GM12874 (cell line): ENCODE data around the gene FBXO28.

Experiments
- TF ChIP-seq, protein P1 (sequence below): IDR thresholded peaks from 2 replicates; pipeline ENCODE4 v1.5.1; 2011; ENCODE audit warnings: low read depth, mild to moderate bottlenecking, control low read depth, low read length, moderate library complexity; ENCODE audit not compliant: insufficient read depth

The FBXO28 gene

GRCh38 chr1:224131253-224131652 is 17.3 kb downstream of the FBXO28 start:
- TF ChIP-seq, protein P1, sequence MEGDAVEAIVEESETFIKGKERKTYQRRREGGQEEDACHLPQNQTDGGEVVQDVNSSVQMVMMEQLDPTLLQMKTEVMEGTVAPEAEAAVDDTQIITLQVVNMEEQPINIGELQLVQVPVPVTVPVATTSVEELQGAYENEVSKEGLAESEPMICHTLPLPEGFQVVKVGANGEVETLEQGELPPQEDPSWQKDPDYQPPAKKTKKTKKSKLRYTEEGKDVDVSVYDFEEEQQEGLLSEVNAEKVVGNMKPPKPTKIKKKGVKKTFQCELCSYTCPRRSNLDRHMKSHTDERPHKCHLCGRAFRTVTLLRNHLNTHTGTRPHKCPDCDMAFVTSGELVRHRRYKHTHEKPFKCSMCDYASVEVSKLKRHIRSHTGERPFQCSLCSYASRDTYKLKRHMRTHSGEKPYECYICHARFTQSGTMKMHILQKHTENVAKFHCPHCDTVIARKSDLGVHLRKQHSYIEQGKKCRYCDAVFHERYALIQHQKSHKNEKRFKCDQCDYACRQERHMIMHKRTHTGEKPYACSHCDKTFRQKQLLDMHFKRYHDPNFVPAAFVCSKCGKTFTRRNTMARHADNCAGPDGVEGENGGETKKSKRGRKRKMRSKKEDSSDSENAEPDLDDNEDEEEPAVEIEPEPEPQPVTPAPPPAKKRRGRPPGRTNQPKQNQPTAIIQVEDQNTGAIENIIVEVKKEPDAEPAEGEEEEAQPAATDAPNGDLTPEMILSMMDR = no peak

GRCh38 chr1:224132901-224133300 is 19.0 kb downstream of the FBXO28 start:
- TF ChIP-seq, protein P1 = no peak

DNA sequence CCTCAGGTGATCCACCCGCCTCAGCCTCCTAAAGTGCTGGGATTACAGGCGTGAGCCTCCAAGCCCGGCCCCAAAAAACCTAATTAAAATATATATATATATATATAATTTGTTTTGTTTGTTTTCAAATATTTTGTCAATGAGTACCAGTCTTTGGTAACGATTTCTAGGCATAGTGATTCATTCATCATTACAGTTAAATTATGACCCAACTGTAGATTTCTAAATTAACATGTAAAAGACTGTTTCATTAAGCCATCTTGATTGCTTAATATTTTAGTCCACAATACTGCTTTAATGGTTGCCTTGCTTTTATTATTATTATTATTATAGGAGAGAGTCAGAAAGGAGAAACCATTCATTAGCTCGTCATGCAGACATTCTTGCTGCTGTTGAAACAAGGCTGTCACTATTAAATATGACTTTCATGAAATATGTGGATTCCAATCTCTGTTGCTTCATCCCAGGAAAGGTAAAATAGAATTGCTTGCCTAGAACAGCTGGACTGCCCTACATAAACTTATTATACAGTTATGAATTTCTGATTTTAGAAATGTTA is 19.9 kb downstream of the FBXO28 start:
- TF ChIP-seq, protein P1 = no peak

DNA sequence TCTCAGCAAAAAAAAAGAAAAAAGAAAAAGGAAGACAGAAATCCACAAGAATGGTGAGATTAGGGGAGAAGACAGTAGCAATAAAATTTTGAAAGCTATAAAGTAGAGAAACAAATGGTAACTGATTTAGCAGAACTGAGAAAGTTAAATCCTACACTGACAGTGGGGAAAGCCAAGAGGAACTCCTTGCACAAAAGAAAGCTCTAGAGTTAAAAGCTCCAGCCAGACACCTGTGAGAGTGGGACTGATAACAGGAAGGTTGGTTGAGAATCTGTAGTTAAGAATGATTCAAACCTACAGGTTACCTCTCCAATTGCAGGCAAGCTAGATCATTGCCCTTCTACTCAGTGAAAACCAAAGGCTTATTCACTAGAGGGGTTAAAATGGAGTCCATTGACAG is 23.6 kb downstream of the FBXO28 start:
- TF ChIP-seq, protein P1 = no peak

DNA sequence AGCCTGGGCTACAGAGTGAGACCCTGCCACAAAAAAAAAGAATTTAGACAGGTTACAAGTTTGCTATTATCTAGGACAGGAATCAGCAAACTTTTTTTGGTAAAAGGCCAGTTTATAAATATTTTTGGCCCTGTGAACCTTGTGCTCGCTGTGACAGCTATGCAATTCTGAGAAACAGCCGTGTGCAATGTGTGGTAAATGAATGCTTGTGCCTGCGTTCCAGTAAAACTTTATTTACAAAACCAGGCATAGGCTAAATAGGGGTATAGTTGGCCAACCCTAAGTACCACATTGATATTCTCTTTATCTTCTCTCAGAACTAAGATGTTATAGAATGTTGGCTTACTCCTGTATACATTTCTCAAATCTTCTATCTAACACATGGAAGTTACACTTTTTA is 24.3 kb downstream of the FBXO28 start:
- TF ChIP-seq, protein P1 = no peak

DNA sequence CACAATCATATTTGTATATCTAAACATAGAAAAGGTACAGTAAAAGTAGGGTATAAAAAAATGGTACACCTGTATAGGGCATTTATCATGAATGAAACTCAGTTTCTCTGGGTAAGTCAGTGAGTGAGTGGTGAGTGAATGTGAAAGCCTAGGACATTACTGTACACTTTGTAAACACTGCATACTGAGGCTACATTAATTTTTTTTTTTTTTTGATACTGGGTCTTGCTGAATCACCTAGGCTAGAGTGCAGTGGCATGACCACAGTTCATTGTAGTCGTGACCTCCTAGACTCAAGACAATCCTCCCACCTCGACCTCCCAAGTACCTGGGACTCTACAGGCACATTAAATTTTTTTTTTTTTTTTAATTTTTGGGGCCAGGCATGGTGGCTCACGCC is 27.8 kb downstream of the FBXO28 start:
- TF ChIP-seq, protein P1 = no peak

GRCh38 chr1:224149709-224150108 is 35.8 kb downstream of the FBXO28 start:
- TF ChIP-seq, protein P1 = no peak
